Left renal pelvis (tissue), 4 donors: ENCODE measurements around the gene WDPCP. TPM values are rescaled to one million over a fixed set of nuclear protein-coding genes. Genes with fewer than 3 reads are reported as not detected.
A peak's percentile ranks its signal among the peaks of the same experiment; 100 is the strongest.
"Not testable (repeated sequence)": the region's sequence is repeated elsewhere in the genome, so short reads cannot be mapped to it uniquely, and the experiment has no call there.

ENCODE experiments used
- DNase-seq, 4 donors: peaks; one replicate each; pipeline ENCODE4 v3.0.0-alpha.2; 2013; ENCODE audit warnings: low read depth in 4 of 4, low spot score in 3 of 4
- polyA plus RNA-seq, 4 donors: library from polyadenylated mRNA; unstranded; fragments of 120-200 nt; gene quantifications; one replicate each; pipeline ENCODE4 v1.2.1, GENCODE V29; 2013; ENCODE audit not compliant: insufficient read length in 4 of 4

Gene WDPCP
- polyA plus RNA-seq, 4 donors: 11.1 to 14.3 (median 13.6) TPM

- no peak for DNase-seq
Measured at GRCh38 chr2:63544017-63544627, 44.2 kb downstream of the WDPCP start.

GRCh38 chr2:63539416-63540162 lies 48.7 kb downstream of the WDPCP start:
- no peak for DNase-seq

- DNase-seq: no peak
Measured at GRCh38 chr2:63538390-63538789, 49.9 kb downstream of the WDPCP start.

GRCh38 chr2:63537306-63537705 lies 51.0 kb downstream of the WDPCP start:
- no peak for DNase-seq

DNA sequence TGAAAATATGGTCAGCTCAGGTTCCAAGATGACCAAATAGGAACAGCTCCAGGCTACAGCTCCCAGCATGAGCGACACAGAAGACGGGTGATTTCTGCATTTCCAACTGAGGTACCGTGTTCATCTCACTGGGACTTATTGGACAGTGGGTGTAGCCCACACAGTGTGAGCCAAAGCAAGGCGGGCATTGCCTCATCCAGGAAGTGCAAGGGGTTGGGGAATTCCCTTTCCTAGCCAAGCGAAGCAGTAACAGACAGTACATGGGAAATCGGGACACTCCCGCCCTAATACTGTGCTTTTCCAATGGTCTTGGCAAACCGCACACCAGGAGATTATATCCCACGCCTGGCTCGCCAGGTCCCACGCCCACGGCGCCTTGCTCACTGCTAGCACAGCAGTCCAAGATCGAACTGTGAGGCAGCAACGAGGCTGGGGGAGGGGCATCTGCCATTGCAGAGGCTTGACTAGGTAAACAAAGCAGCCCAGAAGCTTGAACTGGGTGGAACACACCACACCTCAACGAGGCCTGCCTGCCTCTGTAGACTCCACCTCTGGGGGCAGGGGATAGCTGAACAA lies 57.5 kb downstream of the WDPCP start:
- no peak for DNase-seq

GRCh38 chr2:63525905-63526304 lies 62.4 kb downstream of the WDPCP start:
- no peak for DNase-seq

- DNase-seq: no peak
Measured at GRCh38 chr2:63522950-63523349, 65.3 kb downstream of the WDPCP start.

DNA sequence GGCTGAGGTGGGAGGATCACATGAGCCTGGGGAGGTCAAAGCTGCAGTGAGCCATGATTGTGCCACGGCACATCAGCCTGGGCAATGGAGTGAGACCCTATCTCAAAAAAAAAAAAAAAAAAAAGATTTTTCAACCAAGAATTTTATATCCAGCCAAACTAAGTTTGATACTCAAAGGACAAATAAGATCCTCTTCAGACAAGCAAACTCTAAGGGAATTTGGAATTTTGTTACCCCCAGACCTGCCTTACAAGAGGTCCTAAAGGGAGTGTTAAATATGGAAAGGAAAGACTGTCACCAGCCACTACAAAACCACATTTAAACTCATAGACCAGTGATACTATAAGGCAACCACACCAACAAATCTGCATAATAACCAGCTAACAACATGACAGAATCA lies 67.5 kb downstream of the WDPCP start:
- no peak for DNase-seq

GRCh38 chr2:63514781-63515180 lies 73.5 kb downstream of the WDPCP start:
- DNase-seq: no peak

- no peak for DNase-seq
Measured at GRCh38 chr2:63514237-63514716, 74.0 kb downstream of the WDPCP start.

DNA sequence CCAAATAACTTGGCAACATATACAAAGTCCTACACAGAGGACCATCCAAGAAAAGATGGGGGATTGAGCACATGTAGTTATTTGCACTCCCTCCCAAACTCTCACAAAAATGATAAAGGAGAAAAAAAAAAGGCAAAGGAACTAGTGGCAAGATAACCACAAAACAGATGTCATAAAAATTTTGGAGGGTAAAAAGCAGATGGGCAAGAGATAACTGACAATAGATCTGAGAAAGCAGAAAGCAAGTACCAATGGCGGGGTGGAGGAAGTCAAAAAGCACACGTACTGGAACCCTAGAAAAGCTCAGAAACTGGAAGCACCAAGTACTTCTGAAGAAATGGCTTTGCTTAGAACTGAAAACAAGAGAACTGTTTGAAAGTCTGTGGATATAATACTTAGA lies 82.0 kb downstream of the WDPCP start:
- DNase-seq: no peak

GRCh38 chr2:63503818-63504217 lies 84.5 kb downstream of the WDPCP start:
- no peak for DNase-seq

- DNase-seq: no peak
Measured at GRCh38 chr2:63500398-63500797, 87.9 kb downstream of the WDPCP start.

GRCh38 chr2:63497576-63497975 lies 90.7 kb downstream of the WDPCP start:
- no peak for DNase-seq

DNA sequence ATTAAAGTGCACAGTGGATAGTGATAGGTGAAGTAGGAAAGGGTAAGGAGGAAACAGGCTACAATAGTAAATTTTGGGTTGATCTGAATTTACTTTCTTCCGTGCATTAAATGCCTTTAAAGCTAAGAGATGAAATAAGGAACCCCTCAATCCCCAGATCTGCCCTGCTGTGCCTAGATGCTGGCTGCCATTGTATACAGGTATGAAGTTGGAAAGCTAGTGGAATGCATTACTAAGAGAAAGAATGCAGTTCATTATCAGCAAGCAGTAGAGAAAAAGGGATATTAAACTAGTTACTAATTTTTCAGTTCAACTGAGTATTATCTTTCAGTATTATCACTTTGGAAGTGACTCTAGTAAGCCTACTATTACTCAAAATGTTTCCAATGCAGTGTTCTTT lies 93.3 kb downstream of the WDPCP start:
- DNase-seq: no peak

DNA sequence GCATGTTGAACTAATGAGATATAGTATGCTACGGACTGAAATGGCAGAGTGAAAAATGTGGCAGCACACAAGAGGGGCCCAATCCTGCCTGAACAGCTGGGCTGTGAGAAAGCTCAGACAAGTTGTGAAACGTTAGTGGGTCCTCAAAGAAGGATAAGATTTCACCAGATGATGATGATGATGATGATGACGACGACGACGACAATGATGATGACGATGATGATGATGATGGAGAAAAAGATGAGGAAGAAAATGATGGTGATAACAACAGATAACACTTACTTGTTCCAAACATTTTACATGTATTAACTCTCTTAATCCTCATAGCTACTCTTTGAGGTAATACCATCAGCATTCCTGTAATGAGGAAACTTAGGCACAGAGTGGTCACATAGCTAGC lies 94.2 kb downstream of the WDPCP start:
- DNase-seq: no peak

GRCh38 chr2:63488118-63488713 lies 100.1 kb downstream of the WDPCP start:
- DNase-seq: peak; percentile 1 to 4 (median 2)

GRCh38 chr2:63486861-63487290 lies 101.4 kb downstream of the WDPCP start:
- DNase-seq: no peak

- no peak for DNase-seq
Measured at GRCh38 chr2:63484901-63485300, 103.4 kb downstream of the WDPCP start.

- DNase-seq: no peak
Measured at GRCh38 chr2:63484481-63484880, 103.8 kb downstream of the WDPCP start.

DNA sequence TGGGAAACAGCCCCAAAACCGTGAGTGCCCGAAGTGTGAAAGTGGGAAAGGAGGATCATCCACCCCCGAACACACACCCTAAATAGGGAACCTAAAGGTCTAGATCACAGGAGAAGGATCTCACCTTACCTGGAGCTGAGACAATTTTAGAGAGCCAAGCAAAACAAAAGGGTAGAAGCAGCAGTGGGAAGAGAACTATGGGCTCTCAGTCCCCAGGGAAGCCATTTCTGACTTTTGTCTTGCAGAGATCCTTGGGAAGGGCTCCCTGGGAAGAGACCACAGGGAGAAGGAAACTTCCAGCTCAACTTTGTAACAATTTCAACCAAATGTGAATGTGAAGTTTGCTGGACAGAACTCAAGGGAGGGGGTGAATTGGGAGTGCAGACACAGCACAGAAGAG lies 110.6 kb downstream of the WDPCP start:
- DNase-seq: no peak

- DNase-seq: not testable (repeated sequence)
Measured at GRCh38 chr2:63469313-63469712, 119.0 kb downstream of the WDPCP start.
